GM21515 (cell line): ENCODE results near the gene CDHR4.
"Not testable (repeated sequence)": the region's sequence is repeated elsewhere in the genome, so short reads cannot be mapped to it uniquely, and the experiment has no call there.

Experiments used
- ATAC-seq: cut with Tn5 transposase; IDR thresholded peaks from one replicate; pipeline ENCODE4 v1.9.1; 2021; ENCODE audit not compliant: unreplicated experiment

The CDHR4 gene, protein sequence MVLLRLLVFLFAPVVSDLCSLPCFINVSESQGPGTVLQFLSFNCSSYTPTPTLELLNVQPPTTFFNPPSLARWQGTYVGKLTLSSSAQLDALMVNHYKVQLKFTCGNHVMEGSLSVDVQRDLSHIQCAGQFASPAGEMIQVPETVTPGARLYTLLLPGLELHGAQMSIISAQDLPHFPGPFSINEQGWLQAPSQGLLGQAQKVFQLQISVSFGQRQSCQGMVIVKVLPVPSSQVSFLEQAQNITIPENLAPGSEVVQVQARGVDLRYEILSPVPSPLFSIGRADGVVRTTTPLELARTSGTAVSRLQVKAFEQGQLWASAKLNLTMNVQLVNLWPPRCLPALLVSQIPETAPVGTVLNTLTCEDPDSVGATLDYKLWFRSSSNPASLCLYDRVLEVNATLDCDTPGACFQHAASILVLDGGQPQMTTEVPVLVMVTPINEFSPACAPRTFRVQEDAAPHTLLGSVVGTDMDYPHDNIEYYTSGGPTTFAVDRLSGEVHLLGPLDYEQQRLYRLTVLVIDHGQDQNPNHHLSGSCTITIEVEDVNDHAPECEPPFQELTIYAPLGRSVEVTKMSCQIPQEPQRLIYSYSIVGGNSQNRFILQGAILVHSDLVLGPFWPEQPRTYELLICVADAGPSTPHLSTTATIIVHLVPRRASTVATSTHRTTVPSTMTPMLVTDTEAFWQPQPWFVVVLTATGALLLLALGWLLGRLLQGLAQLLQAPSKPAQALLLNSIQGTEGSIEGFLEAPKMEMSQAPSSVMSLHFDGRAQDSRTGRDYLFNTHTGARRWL

DNA sequence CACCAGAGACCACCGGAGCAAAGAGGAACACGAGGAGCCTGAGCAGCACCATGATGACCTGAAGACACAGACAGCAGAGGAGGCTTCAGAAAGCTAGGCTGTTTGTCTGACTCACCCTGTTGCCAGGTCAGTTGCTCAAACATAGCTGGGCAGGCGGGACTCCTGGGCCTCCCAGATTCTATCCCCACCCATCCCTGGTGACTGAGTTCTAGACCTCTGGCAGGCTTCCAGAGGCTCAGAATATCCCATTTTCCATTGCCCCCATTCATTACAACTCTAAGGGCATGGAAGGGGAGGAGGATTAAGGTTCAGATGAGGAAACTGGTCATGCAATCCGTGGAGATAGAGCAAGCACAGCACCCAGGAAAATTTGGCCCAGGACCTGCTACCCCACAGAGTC lies at the start of gene CDHR4:
Gene CDHR4, minus strand, starts transcription at position 113 of the 400 bp plus-strand sequence. Its CDS starts 61 bp downstream, at position 52.
- ATAC-seq: no peak

DNA sequence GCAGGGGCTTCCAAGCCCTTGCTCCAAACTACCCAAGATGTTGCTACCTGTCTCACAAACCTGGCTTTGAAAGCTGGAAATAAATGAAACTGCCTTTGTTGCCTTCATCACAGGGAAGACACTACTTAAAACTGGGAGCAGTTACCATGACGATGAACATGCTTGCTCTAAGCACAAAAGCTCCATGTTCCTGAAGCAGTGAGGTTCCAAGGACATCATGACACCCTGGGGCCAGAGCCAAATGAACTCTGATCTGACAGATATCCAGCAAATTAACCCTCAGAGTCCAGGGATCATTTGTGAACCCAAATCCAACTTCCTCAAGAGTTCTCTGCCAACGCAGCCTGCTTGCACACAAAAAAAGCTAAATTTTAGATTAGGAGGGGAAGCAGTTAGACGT lies 46.0 kb upstream of the CDHR4 start:
- ATAC-seq: no peak

DNA sequence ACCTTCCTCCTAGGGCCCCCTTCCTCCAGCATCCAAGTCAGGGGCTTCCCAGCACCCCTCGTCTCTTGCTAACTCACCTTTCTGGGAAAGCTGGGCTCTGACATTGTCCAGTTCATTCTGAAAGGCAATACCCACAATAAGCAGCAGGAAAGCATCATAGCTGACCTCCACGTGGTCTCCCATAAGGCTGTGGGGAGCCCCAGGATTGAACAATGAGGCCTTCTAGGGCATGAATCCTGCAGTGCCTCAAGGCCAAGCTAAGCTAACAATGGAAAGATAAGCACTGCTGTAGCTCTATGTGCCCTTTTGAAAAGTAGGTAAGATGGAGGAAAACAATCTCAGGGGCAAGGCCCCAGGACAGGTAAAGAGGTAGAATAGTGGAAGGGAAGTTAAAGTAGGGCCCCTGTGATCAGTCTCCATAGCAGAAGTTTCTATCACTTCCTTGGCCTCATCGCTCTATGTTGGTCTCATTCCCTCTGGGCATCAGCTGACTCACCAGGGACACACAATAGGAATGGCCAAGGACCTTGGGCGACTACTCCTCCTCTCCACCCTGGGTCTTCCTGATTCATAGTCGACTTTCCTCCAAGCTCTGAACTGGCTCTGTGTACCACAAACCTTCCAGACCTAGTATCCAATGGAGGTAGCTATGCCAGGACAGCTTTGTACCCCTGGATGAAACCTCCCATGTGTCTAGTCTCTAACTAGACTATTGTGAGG lies 45.0 kb upstream of the CDHR4 start:
- no peak for ATAC-seq

DNA sequence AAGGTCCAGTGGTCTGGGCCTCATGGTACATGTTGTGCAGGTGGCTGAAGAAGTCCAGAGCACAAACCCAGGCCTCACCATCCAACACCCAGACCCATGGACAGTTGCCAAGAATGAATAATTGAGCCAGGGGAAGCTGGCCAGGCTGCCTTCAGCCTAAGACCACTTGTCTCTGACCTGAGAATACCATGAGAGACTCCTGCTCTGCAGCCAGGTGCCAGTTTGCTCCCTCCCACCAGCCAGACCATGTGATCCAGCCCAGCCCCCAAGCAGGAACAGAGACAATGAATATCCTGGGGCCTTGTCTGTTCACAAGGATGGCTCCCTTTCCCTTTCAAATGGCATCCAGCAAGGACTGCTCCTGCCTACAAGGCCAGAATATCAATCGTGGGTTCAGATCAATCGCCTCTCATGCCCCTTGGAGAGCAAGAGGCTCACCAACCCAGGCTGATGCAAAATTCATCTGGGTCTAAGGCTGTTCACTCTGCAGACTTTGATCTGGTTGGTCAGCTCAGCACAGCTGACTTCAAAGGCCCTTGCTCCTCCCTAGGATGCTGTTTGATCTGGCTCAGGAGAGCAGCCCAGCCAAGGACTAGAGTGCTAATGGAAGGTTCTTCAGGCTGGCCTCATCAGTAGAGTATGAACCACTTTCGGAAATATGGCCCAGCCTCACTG lies 43.3 kb upstream of the CDHR4 start:
- ATAC-seq: no peak

DNA sequence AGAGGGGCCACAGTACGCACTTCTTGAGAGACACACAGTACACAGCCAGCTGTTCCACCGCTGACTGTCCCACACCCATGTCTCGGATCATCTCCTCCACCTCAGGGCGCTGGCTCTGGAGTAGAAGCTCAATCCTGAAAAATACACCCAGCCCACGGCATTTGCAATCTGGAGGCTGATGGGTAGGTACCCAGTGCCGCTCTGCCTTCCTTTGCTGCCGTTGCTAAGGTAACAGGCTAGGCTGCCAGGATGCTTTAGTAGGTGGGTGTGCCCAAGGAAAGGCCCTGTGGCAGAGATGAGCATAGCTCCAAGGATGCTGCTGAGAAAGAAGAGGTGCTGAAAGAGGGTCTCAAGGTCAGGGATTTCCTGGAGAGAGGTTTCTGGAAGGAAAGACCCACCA lies 42.1 kb upstream of the CDHR4 start:
- ATAC-seq: no peak

DNA sequence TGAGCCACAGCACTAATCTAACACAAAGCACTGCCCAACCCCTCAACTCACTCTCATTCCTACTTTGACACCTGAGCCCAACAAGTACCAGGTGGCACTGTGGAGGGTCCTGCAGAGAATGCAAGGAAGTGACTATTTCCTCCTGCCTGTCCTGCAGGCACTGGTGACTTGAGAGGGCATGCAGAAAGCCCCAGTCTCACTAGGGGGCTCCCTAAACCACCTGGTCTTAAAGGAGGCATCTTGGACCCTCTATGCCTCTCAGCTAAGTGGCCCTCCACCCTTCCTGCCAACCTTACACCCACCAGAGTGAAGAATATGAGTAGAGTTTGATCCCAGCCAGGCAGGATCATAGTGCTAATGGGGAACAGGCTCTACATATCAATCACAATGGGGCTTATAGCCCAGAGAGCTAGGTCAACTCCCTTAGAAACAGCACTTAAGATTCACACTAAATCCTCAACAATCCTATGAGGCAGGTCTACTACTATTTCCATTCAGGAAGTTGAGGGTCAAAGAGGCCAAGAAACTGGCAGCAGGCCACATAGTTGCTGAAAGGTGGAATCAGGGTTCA lies 41.5 kb upstream of the CDHR4 start:
- ATAC-seq: no peak

DNA sequence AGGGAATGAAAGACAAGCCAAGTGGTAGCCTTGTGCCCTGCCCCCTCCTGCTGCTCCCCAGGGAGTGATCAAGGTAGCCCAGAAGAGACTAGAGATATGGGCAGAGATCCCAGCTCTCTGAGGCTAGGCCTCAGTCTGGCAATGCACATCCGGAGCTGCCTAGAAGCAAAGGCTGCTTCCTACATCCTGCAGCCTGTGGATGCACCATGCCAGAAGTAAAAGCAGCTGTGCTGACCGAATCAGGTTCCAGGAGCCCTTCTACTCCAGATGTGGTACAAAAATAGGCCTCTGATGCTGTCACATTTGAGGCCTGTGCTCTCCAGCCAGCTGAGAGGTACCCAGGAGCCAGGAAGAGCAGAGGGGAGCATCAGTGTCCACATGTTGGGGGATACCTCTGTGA lies 40.7 kb upstream of the CDHR4 start:
- ATAC-seq: no peak

DNA sequence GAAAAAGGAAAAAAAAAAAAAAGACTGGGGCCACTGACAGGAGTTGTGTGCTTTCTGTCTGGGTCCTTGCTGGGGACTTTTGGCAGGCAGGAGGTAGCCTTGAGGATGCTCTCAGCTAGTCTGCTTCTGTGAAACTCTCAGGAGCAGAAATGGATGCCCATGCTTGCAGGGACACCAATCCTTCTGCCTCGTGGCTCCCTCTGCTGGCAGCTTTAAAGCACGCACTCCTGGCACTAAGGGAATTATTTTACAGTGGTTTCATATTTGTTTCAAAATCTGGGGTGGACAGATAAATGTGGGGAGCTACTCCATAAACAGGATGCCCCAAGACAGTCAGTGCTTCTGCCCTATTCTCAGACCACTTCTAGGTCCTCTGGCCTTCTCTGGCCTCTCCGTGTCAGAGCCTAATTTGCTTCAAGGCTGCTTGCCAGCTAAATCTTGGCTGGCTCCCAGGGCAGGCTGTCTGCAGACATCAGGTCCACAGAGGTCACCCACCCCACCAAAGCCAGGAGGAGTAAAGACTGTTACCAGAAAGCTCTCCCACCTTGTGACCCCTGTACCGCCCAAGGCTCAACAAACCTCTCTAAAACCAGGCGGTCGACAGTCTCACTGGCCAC lies 39.6 kb upstream of the CDHR4 start:
- no peak for ATAC-seq

DNA sequence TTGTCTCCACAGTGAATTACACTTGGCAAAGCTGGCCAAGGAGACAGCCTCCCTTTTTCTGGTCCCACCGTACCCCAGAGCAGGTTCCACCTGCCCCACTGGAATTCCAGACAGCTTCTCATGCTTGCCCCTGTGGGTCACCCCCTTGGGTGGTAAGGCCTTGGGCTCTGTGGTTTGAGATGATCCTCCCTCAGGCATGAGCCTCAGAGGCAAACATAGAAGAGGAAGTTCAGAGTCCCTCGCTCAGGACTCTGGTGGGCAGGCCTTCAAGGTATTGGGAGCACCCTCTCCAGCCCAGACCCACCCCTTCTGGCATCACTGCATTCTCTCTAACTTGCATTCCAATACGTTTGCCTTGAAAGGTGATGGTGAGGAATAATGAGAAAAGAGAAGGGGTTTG lies 31.7 kb upstream of the CDHR4 start:
- ATAC-seq: no peak

DNA sequence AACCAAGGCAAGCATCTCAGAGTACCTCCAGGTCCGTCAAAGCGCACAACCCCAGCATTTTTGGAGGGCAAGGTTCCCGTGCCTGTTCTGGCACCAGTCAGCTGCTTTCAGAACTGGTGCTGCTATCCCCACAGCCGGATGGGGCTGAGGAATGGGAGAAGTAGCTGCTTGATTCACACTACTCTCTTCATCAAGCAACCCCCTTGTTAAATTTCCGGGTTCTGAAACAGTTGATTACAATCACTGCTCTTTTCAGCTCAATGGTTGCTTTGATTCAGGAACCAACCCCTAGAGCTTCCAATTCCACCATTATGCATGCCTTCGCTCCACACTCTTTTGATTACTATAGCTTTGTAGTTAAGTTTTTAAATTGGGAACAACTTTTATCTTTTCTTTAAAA lies 26.3 kb upstream of the CDHR4 start:
- no peak for ATAC-seq

DNA sequence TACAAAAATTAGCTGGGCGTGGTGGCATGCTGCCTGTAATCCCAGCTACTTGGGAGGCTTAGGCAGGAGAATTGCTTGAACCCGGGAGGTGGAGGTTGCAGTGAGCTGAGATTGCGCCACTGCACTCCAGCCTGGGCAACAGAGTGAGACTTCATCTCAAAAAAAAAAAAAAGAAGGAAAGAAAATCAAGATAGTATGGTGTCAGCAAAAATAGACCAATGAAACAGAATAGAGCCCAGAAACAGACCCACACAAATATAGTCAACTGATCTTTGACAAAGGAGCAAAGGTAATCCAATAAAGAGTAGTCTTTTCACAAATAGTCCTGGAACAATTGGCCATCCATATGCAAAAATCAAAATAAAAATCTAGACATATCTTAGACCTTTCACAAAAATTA lies 23.5 kb upstream of the CDHR4 start:
- not testable (repeated sequence) for ATAC-seq

DNA sequence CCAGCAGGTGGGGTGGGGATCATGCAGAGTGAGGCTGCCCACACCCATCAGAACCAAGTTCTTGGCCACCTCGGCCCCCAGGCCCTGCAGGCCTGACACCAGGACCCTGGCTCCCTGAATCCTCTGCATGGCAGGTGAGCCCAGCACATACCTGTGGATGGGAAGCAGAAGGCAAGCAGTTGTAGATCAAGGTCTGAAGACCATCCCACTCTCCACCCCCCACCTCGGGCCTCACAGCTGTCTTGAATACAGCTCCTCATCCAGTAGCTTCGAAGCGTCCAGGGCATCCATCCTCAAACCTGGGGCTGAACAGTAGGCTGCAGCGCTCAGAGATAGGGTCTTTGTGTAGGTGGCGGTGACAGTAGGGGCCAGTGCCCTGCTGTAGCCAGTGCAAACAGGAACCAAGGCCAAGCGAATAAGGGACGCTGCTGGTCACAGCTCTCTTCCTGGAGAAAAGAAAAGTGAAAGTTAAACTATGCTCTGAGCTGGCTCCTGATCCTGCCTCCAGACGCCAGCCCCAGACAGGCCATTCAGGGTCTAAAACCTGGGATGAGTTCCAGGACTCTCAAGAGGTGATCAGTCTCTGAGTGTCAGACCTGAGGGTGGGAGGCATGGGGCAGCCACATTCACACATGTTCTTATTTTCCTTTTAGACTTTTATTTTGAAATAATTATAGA lies 14.0 kb upstream of the CDHR4 start, which contains the start of gene UBA7:
Gene UBA7, minus strand, starts transcription at position 457 of the 678 bp plus-strand sequence. Its CDS starts 166 bp downstream, at position 291.
- ATAC-seq: no peak

DNA sequence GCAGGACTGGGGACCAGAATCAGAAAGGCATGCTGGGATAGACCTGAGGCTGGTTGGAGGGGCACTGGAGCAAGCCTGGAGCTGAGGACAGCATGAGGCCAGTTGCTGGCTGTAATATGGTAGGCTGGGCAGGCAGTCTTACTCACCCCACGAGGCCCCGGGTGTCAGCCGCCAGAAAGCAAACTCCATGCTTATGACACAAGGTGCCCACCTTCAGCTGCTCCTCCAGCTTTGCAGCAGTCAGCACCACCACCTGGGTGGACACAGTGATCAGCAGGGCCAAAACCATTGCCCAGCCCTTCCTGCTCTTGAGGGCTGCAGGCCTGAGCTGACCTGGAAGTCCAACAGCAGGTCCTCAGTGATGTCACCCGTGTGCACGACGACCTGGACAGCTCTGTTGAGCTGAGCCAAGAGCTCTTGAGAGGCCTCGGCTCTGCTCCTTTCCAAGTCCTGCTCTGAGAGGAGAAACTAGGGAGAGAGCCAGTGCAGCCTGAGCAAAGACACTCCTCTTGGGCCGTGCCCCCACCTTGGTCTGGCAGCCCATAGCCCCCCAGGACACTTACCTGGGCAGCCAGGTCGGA lies 13.3 kb upstream of the CDHR4 start:
- ATAC-seq: no peak

DNA sequence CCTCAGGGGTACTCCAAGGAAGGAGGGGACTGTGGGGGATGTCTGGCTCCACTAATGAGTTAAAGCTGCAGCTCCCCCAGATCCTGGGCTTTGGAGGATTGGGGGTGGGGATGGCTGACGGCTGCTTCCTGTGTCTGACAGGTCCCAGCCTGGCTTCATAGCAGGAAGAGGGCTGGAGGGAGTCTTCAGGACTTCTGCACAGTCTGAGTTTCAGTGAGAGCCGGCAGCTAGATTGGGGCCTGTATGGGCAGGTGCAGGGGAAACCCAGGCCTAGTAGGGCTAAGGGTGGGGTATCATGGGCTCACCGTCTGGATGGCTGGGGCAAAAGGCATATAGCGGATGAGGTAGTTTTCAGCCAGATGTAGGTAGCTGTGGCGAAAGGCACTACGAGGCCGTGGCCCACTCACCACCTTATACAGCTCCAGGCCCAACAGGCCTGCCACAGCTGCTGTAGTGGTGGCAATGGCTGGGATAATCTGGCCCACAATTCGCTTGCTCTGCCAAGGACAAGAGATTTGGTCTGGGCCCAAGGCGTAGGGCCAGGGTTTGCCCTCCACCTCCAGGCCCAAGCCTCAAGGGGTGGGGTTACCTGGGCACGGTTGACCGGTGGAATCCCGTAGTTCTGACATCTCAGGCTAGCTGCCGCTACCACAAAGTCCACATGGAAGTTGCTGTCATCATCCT lies 7.9 kb upstream of the CDHR4 start:
- ATAC-seq: no peak

DNA sequence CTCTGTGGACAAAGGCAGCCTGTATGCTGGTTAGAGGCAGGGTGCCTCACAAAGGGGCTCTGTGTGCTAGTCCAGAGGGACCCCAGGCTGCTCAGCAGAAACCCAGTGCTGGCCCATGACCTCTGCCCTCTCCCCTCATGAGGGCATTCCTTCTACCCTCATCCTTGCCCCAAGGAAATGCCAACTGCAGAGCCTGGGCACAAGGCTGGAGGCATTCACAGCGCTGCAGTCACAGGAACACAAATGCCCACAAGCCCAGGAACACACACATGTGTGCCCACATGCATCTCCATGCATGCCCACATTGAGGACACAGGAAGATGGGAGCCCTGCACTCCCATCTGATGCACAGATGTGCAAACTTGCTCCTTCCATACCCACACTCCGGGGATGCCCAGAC lies 7.2 kb upstream of the CDHR4 start:
- ATAC-seq: no peak

DNA sequence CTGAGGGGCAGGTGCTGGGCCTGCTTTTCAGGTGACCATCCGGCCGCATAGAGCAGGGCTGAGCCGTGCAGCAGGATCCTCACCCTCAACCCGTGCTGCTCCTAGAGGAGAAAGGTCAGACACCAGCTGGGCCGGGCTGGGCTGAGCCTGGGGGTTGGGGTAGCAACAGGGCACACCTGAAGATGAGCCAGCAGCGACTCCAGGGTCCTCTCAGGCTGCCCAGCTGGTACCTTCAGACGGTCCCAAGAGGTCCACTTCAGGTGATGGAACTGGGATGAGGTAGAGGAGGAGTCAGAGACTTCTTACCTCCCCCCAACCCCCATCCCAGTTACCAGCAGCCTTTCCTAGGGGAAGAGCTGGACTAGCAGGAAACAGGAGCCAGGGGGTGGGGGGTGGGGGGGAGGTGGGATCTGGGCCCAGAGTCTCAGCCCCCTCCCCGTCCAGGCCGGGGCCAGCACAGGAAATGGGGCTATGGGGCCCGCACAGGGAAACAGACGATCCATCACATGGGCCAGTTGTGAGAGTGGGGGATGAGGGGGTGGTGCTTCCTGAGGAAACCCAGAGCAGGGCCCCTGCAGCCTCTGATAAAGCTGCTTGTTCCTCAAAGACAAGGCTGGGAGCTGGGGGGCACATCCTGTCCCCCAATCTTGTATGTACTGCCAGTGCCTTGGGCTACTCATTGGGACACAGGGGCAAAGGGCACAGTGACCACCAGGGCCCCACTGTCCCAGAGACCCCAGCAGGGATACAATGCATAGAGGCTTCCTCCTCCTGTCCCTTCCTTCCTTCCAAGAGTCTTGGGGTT lies 6.4 kb upstream of the CDHR4 start:
- no peak for ATAC-seq

DNA sequence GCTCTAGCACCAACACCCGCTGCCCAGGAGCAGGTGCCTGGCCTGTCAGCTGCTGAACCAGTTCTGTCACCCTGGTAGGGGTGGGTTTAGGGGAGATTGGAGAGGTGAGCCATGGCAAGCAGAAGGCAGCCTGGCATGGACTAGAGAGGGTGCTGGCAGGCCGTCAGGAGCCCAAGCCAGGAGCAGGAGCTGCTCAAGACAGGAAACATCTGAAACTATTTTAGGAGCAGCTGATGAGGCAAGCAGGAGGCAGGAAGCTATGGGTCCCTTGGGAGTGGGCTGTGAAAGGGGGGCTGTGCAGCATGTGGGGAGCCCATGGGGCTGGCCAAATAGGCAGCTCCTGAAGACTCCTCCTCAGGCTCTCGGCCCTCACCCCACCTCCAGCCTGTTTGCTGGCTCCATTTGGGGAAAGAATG lies 5.7 kb upstream of the CDHR4 start:
- ATAC-seq: no peak
